GM19372 (cell line): ENCODE data around the gene BCL2L15.

Experiments used
- ATAC-seq: cut with Tn5 transposase; IDR thresholded peaks from one replicate; pipeline ENCODE4 v1.9.1; 2021; ENCODE audit warnings: mild to moderate bottlenecking, low read depth, moderate library complexity; ENCODE audit not compliant: unreplicated experiment

Gene BCL2L15

GRCh38 chr1:113912594-113913311, 25.4 kb upstream of the BCL2L15 start:
- ATAC-seq: no peak

- no peak for ATAC-seq
These were observed 18.1 kb upstream of the BCL2L15 start for GRCh38 chr1:113905435-113905861.

GRCh38 chr1:113904674-113905434, 17.5 kb upstream of the BCL2L15 start, which contains the start of the genes AP4B1 and DCLRE1B:
AP4B1 (minus strand) TSS chr1:113904799; CDS start chr1:113904717, 82 bp downstream.
DCLRE1B (plus strand) TSS chr1:113905326; CDS start chr1:113905587, 261 bp downstream.
- peak; percentile 88 for ATAC-seq

- peak; percentile 26 for ATAC-seq
These were observed 16.9 kb upstream of the BCL2L15 start for GRCh38 chr1:113904293-113904673.

GRCh38 chr1:113903501-113904292, 16.3 kb upstream of the BCL2L15 start:
- ATAC-seq: no peak

GRCh38 chr1:113901191-113901590, 13.8 kb upstream of the BCL2L15 start:
- ATAC-seq: no peak

GRCh38 chr1:113899111-113899510, 11.7 kb upstream of the BCL2L15 start:
- ATAC-seq: no peak

GRCh38 chr1:113898241-113898814, 10.9 kb upstream of the BCL2L15 start:
- no peak for ATAC-seq

GRCh38 chr1:113895961-113896360, 8.6 kb upstream of the BCL2L15 start:
- ATAC-seq: no peak

GRCh38 chr1:113895098-113895497, 7.7 kb upstream of the BCL2L15 start:
- no peak for ATAC-seq

GRCh38 chr1:113893267-113893666, 5.9 kb upstream of the BCL2L15 start:
- no peak for ATAC-seq

GRCh38 chr1:113891631-113892220, 4.3 kb upstream of the BCL2L15 start:
- ATAC-seq: no peak

GRCh38 chr1:113890816-113891215, 3.4 kb upstream of the BCL2L15 start:
- no peak for ATAC-seq

- no peak for ATAC-seq
These were observed 672 bp downstream of the BCL2L15 start for GRCh38 chr1:113886417-113887401.

- no peak for ATAC-seq
These were observed 5.7 kb downstream of the BCL2L15 start for GRCh38 chr1:113881661-113882060.

- no peak for ATAC-seq
These were observed 7.7 kb downstream of the BCL2L15 start for GRCh38 chr1:113879739-113880038.

- no peak for ATAC-seq
These were observed 11.2 kb downstream of the BCL2L15 start for GRCh38 chr1:113876176-113876575.

GRCh38 chr1:113875714-113876113, 11.7 kb downstream of the BCL2L15 start:
- ATAC-seq: no peak
